ENCODE measurements around the gene ATG4D.

- TF ChIP-seq CTCF (IDR thresholded peaks at IDR 0.05; ENCODE audit: low read depth, low read length, poor library complexity, severe bottlenecking) = no peak
- no peak for TF ChIP-seq EZH2phosphoT487 (IDR thresholded peaks at IDR 0.05; ENCODE audit: borderline replicate concordance, low read length)
Measured at GRCh38 chr19:10602330-10603083, 58.8 kb downstream of the ATG4D start.

Data from DOHH2 (cell line).